HCT116 (cell line): ENCODE measurements around the gene CYB561A3. TPM values are rescaled to one million over a fixed set of nuclear protein-coding genes. Genes with fewer than 3 reads are reported as not detected.

Experiments used
- ATAC-seq: fragments of 200-7000 bp; cut with Tn5 transposase; 2 replicates; pipeline ENCODE4 v1.9.1; 2020; ENCODE audit warnings: mild to moderate bottlenecking, moderate library complexity
- BruUV-seq: library from RNA; stranded (reverse); fragments of 400-500 nt; replicated peaks from 2 replicates; lab custom pipeline; 2021; lab: Mats Ljungman, UMichigan
- CTCF ChIA-PET: fragments of 300-600 bp; sonication (Branson Sonifier 250); formaldehyde crosslinking; loops from one replicate; lab custom pipeline; 2021; ENCODE audit warnings: antibody characterized with exemption; lab: Charles Lee
- POLR2A ChIA-PET: fragments of 300-600, 350-600 bp; sonication (Branson Sonifier 250); formaldehyde crosslinking; loops from one replicate; lab custom pipeline; 2021; ENCODE audit warnings: antibody characterized with exemption; lab: Charles Lee
- RAD21 ChIA-PET, 2 experiments: fragments of 300-600 bp; sonication (Branson Sonifier 250); formaldehyde crosslinking; loops; one replicate each; lab custom pipeline; 2023; ENCODE audit warnings: low total read pairs in 2 of 2; ENCODE audit not compliant: uncharacterized antibody in 2 of 2, unreplicated experiment in 2 of 2, low non-redundant PET in 1 of 2; lab: Charles Lee
- DNase-seq: peaks from one replicate; pipeline ENCODE4 v3.0.0-alpha.2; 2010; ENCODE audit warnings: low read depth, low spot score
- H2AFZ ChIP-seq: fragments of 200-600 bp; shearing (Covaris generic), sonication (generic); 2 replicates; pipeline ENCODE4 v1.6.1; 2017; ENCODE audit warnings: low read depth, mixed run types, mixed read lengths, antibody characterized with exemption, low read length; ENCODE audit not compliant: poor library complexity, severe bottlenecking
- H3K27ac ChIP-seq: 2 replicates; pipeline ENCODE4 v1.5.1; 2012; ENCODE audit warnings: low read depth, low read length
- H3K27me3 ChIP-seq: fragments of 200-600 bp; sonication (generic); 2 replicates; pipeline ENCODE4 v1.6.1; 2016; ENCODE audit warnings: mixed run types, low read length, mixed read lengths; ENCODE audit not compliant: insufficient read depth
- H3K36me3 ChIP-seq, 2 experiments: fragments of 200-500 bp in 1 of 2; fragments of 200-600 bp in 1 of 2; sonication (Bioruptor generic) in 1 of 2; sonication (generic) in 1 of 2; 2 replicates each; pipeline versions ENCODE4 v1.5.1 to v1.6.1; 2014 to 2016; ENCODE audit warnings: low read length in 2 of 2, inconsistent platforms in 1 of 2, mixed read lengths in 1 of 2, mixed run types in 1 of 2; ENCODE audit not compliant: insufficient read depth in 2 of 2, control insufficient read depth in 1 of 2
- H3K4me1 ChIP-seq, 2 experiments: fragments of 200-600 bp in 1 of 2; sonication (generic) in 1 of 2; 2 replicates each; pipeline versions ENCODE4 v1.5.1 to v1.6.1; 2012 to 2017; ENCODE audit warnings: low read length in 2 of 2, inconsistent platforms in 1 of 2, mild to moderate bottlenecking in 1 of 2, mixed read lengths in 1 of 2, mixed run types in 1 of 2, moderate library complexity in 1 of 2; ENCODE audit not compliant: insufficient read depth in 2 of 2, control insufficient read depth in 1 of 2
- H3K4me2 ChIP-seq: fragments of 200-600 bp; sonication (generic); 2 replicates; pipeline ENCODE4 v1.6.1; 2017; ENCODE audit warnings: mixed run types, low read length, mixed read lengths
- H3K4me3 ChIP-seq, 2 experiments: fragments of 200-600 bp in 1 of 2; sonication (generic) in 1 of 2; replicated peaks in 1 of 2; 2 replicates each; pipeline ENCODE4 v1.5.1; 2011 to 2016; ENCODE audit warnings: low read length in 2 of 2, control low read depth in 1 of 2, low read depth in 1 of 2, mild to moderate bottlenecking in 1 of 2, mixed read lengths in 1 of 2, mixed run types in 1 of 2
- H3K79me2 ChIP-seq: fragments of 200-600 bp; sonication (generic); 2 replicates; pipeline ENCODE4 v1.6.1; 2017; ENCODE audit warnings: mild to moderate bottlenecking, mixed run types, low read length, moderate library complexity, mixed read lengths; ENCODE audit not compliant: insufficient read depth
- H3K9ac ChIP-seq: fragments of 200-600 bp; sonication (generic); 2 replicates; pipeline ENCODE4 v1.6.1; 2016; ENCODE audit warnings: low read length, mixed read lengths
- H3K9me2 ChIP-seq: fragments of 200-600 bp; sonication (generic), shearing (Covaris generic); 2 replicates; pipeline ENCODE4 v1.6.1; 2017; ENCODE audit warnings: mixed run types, mild to moderate bottlenecking, moderate library complexity; ENCODE audit not compliant: insufficient read depth
- H3K9me3 ChIP-seq, 2 experiments: fragments of 200-500 bp in 1 of 2; fragments of 200-600 bp in 1 of 2; sonication (Bioruptor generic) in 1 of 2; sonication (generic) in 1 of 2; 2 replicates each; pipeline ENCODE4 v1.6.1; 2014 to 2017; ENCODE audit warnings: low read length in 2 of 2, mixed read lengths in 2 of 2, inconsistent platforms in 1 of 2, low read depth in 1 of 2, mild to moderate bottlenecking in 1 of 2, mixed run types in 1 of 2, moderate library complexity in 1 of 2; ENCODE audit not compliant: control insufficient read depth in 1 of 2, insufficient read depth in 1 of 2
- H4K20me1 ChIP-seq: fragments of 200-600 bp; sonication (generic), shearing (Covaris generic); 2 replicates; pipeline ENCODE4 v1.6.1; 2017; ENCODE audit warnings: mixed run types, mild to moderate bottlenecking, moderate library complexity; ENCODE audit not compliant: insufficient read depth
- CEBPB ChIP-seq: IDR thresholded peaks from 2 replicates; pipeline ENCODE4 v1.6.1; 2012; ENCODE audit warnings: low read depth
- EGR1 ChIP-seq: IDR thresholded peaks from 2 replicates; pipeline ENCODE4 v1.6.1; 2012; ENCODE audit warnings: low read depth
- ELF1 ChIP-seq: IDR thresholded peaks from 2 replicates; pipeline ENCODE4 v1.6.1; 2012; ENCODE audit warnings: low read depth, borderline replicate concordance
- EZH2 ChIP-seq: fragments of 200-600 bp; sonication (generic); IDR thresholded peaks from 2 replicates; pipeline ENCODE4 v1.6.1; 2017; ENCODE audit warnings: antibody characterized with exemption, mixed run types
- EZH2phosphoT487 ChIP-seq: fragments of 200-600 bp; IDR thresholded peaks from 2 replicates; pipeline ENCODE4 v1.6.1; 2018; ENCODE audit warnings: antibody characterized with exemption, borderline replicate concordance
- FOSL1 ChIP-seq: IDR thresholded peaks from 2 replicates; pipeline ENCODE4 v1.6.1; 2012; ENCODE audit warnings: low read depth
- JUND ChIP-seq: IDR thresholded peaks from 2 replicates; pipeline ENCODE4 v1.6.1; 2012
- POLR2AphosphoS5 ChIP-seq: IDR thresholded peaks from 2 replicates; pipeline ENCODE4 v1.6.1; 2011; ENCODE audit warnings: mild to moderate bottlenecking, low read depth, low read length, moderate library complexity
- SIN3A ChIP-seq: IDR thresholded peaks from 2 replicates; pipeline ENCODE4 v1.6.1; 2012; ENCODE audit warnings: low read depth
- SRF ChIP-seq: IDR thresholded peaks from 2 replicates; pipeline ENCODE4 v1.6.1; 2012; ENCODE audit warnings: low read depth
- ZFX ChIP-seq: fragments of 450-650 bp; IDR thresholded peaks from 2 replicates; pipeline ENCODE4 v1.6.1; 2017
- ZNF274 ChIP-seq: fragments of 200-500 bp; sonication (Bioruptor generic); IDR thresholded peaks from 2 replicates; pipeline ENCODE4 v1.6.1; 2014; ENCODE audit warnings: mild to moderate bottlenecking, low read depth, low read length, inconsistent platforms
- intact Hi-C: fragments of 100-400 bp; cut with micrococcal nuclease; formaldehyde crosslinking; loops from 2 replicates; pipeline ENCODE4 v1.10.0; 2022
- total RNA-seq: library from RNA; stranded (reverse); gene quantifications from one replicate; pipeline ENCODE4 v1.2.1, GENCODE V29; 2021; ENCODE audit not compliant: unreplicated experiment
- TF ChIP-seq, protein P1 (sequence below): IDR thresholded peaks from 2 replicates; pipeline ENCODE4 v1.6.1; 2012
- TF ChIP-seq, protein P2 (sequence below): IDR thresholded peaks from 2 replicates; pipeline ENCODE4 v1.6.1; 2012
- TF ChIP-seq, protein P3 (sequence below), 3 experiments: fragments of 200-600 bp in 1 of 3; sonication (generic) in 1 of 3; IDR thresholded peaks in 2 of 3; conservative IDR thresholded peaks in 1 of 3; 2 replicates each; pipeline ENCODE4 v1.5.1; 2012 to 2017; ENCODE audit warnings: low read depth in 2 of 3, low read length in 2 of 3, antibody characterized with exemption in 1 of 3, borderline replicate concordance in 1 of 3, control low read depth in 1 of 3, mild to moderate bottlenecking in 1 of 3, mixed read lengths in 1 of 3, mixed run types in 1 of 3, moderate library complexity in 1 of 3; ENCODE audit not compliant: insufficient read depth in 1 of 3

Gene CYB561A3
- total RNA-seq, 1 experiment from 2014 or later = 34.1 TPM

DNA sequence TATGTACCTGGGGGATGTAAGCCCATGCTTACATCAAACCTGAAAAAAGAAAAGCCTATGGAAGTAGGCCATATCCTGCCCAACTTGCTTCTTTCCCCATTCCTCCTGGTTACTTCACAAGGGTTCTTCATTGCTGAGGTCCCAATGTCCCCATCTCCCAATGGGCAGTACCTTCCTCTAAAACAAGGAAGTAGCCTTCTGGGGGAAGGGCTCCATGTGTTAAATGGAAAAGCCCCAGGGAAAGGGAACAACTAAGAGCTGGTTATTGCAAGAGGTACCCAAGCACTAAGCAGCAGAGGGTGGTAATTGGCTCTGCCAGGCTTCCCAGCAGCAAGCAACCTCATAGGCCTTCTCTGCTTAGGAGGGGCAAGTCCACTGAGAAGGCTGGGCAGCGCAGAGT, 42.0 kb upstream of the CYB561A3 start (continued):
- no peak for TF ChIP-seq ELF1
- TF ChIP-seq EZH2phosphoT487 = no peak
- TF ChIP-seq SRF = no peak
- TF ChIP-seq, protein P1, sequence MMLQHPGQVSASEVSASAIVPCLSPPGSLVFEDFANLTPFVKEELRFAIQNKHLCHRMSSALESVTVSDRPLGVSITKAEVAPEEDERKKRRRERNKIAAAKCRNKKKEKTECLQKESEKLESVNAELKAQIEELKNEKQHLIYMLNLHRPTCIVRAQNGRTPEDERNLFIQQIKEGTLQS = no peak
- TF ChIP-seq SIN3A = no peak
- TF ChIP-seq EZH2 = no peak
- TF ChIP-seq POLR2AphosphoS5 = no peak
- TF ChIP-seq ZFX = no peak
- TF ChIP-seq JUND = no peak
- TF ChIP-seq, protein P2, sequence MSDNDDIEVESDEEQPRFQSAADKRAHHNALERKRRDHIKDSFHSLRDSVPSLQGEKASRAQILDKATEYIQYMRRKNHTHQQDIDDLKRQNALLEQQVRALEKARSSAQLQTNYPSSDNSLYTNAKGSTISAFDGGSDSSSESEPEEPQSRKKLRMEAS = no peak
- no peak for TF ChIP-seq FOSL1
- no peak for TF ChIP-seq CEBPB

DNA sequence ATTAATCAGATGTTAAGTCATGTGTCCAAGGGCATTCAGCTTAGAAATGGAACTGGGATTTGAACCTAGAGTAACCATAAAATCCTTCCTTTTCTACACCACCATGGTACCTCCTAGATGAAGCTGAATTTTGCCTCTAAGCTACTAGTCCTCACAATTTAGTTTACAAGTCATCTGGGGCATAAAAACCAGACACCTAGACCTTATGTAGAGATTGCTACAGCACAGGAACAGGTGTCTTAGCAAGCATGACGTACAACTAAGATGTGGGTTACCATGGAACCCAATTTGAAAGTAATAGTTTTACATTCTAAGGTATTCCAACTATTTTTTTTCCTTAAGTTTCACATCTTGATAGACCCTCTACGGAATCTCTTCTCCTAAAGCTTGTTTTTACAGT, 39.9 kb upstream of the CYB561A3 start:
- Histone ChIP-seq H3K27ac (no peak overlapping the region), H3K9me3 (no peaks in the 10 kb centered on the region), H3K4me2 (no peak overlapping the region), H3K9ac (no peak overlapping the region), H3K4me3 (no peak overlapping the region), H3K9me2 (no peaks in the 10 kb centered on the region), H2AFZ (no peak overlapping the region), H3K36me3 (peaks cover 32 to 35% of the 10 kb centered on the region in 2 experiments; a peak in 3 of 4 replicates), H3K4me1 (no peaks in the 10 kb centered on the region), H3K27me3 (no peaks in the 10 kb centered on the region), H4K20me1 (no peaks in the 10 kb centered on the region), H3K79me2 (peaks cover 6% of the 10 kb centered on the region; the same call in 1 of the 2 replicates)
- RAD21 ChIA-PET = no interaction called here
- no TSS peak for BruUV-seq
- no peak for DNase-seq
- CTCF ChIA-PET = interaction anchor here (1.0 to 1.7 kb wide), 2 partner anchors 16 to 65 kb away, joined by 3 to 5 read pairs; no protein-coding TSS in a partner anchor
- intact Hi-C loops = no loop called here
- POLR2A ChIA-PET = interaction anchor here (1.1 to 1.7 kb wide), 4 partner anchors 9 to 66 kb away, joined by 4 to 8 read pairs (median 6); partner anchors contain the start of genes CPSF7, SDHAF2 and TMEM216
- TF ChIP-seq, protein P1 = no peak
- TF ChIP-seq ZNF274 (no peak), EGR1 (no peak), SIN3A (0 out of 2 replicates have a peak, but pooled peaks have one; percentile 30)
- TF ChIP-seq, protein P3, sequence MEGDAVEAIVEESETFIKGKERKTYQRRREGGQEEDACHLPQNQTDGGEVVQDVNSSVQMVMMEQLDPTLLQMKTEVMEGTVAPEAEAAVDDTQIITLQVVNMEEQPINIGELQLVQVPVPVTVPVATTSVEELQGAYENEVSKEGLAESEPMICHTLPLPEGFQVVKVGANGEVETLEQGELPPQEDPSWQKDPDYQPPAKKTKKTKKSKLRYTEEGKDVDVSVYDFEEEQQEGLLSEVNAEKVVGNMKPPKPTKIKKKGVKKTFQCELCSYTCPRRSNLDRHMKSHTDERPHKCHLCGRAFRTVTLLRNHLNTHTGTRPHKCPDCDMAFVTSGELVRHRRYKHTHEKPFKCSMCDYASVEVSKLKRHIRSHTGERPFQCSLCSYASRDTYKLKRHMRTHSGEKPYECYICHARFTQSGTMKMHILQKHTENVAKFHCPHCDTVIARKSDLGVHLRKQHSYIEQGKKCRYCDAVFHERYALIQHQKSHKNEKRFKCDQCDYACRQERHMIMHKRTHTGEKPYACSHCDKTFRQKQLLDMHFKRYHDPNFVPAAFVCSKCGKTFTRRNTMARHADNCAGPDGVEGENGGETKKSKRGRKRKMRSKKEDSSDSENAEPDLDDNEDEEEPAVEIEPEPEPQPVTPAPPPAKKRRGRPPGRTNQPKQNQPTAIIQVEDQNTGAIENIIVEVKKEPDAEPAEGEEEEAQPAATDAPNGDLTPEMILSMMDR (IDR thresholded peaks at IDR 0.05 in 2 of 3, conservative IDR thresholded peaks at IDR 0.05 in 1 of 3; ENCODE audit: borderline replicate concordance in 1 of 3, insufficient read depth in 1 of 3, low read depth in 2 of 3, low read length in 2 of 3) = no peak
- no peak; the same call in 1 of the 2 replicates for ATAC-seq
